Measurements from ENCODE around the gene ITPKB. TPM values are rescaled to one million over a fixed set of nuclear protein-coding genes. Genes with fewer than 3 reads are reported as not detected.
A peak's percentile ranks its signal among the peaks of the same experiment; 100 is the strongest.
"Not testable (repeated sequence)": the region's sequence is repeated elsewhere in the genome, so short reads cannot be mapped to it uniquely, and the experiment has no call there.

ITPKB gene
- polyA plus RNA-seq, 4 donors, result 1.8 to 9.6 (median 5.4) TPM

GRCh38 chr1:226615876-226616275 is 123.2 kb downstream of the ITPKB start:
- Histone ChIP-seq H3K4me1 (ENCODE audit: control insufficient read depth in 3 of 3, insufficient read depth in 2 of 3, low read depth in 1 of 3, low read length in 2 of 3) (no peaks in the 10 kb centered on the region), H3K27me3 (ENCODE audit: control insufficient read depth in 3 of 3, insufficient read depth in 3 of 3, low read length in 3 of 3) (peaks cover 0 to 2% (median 0%) of the 10 kb centered on the region in 3 donors), H3K9me3 (ENCODE audit: control insufficient read depth in 2 of 2, insufficient read depth in 1 of 2, low read depth in 1 of 2, low read length in 1 of 2) (no peaks in the 10 kb centered on the region), H3K36me3 (ENCODE audit: control insufficient read depth in 3 of 3, insufficient read depth in 2 of 3, low read depth in 1 of 3, low read length in 3 of 3) (no peaks in the 10 kb centered on the region), H3K4me3 (ENCODE audit: low read depth in 1 of 3, low read length in 3 of 3) (no peak overlapping the region), H3K27ac (ENCODE audit: low read depth in 1 of 3, low read length in 2 of 3) (no peak overlapping the region)
- WGBS, 3 donors, result 84 to 93% (median 85%) methylated on average over 9 of the region's 9 CpGs
- DNase-seq (no peak), FAIRE-seq (no peak)

- H3K4me3 ChIP-seq (ENCODE audit: low read depth in 1 of 3, low read length in 3 of 3); DNase-seq; H3K27me3 ChIP-seq (ENCODE audit: control insufficient read depth in 3 of 3, insufficient read depth in 3 of 3, low read length in 3 of 3); H3K9me3 ChIP-seq (ENCODE audit: control insufficient read depth in 2 of 2, insufficient read depth in 1 of 2, low read depth in 1 of 2, low read length in 1 of 2); H3K27ac ChIP-seq (ENCODE audit: low read depth in 1 of 3, low read length in 2 of 3); FAIRE-seq; H3K36me3 ChIP-seq (ENCODE audit: control insufficient read depth in 3 of 3, insufficient read depth in 2 of 3, low read depth in 1 of 3, low read length in 3 of 3); H3K4me1 ChIP-seq (ENCODE audit: control insufficient read depth in 3 of 3, insufficient read depth in 2 of 3, low read depth in 1 of 3, low read length in 2 of 3): not testable (repeated sequence)
- 76 to 80% (median 78%) methylated on average over 6 of the region's 6 CpGs for WGBS, 3 donors
Measured at GRCh38 chr1:226611980-226612379, 127.1 kb downstream of the ITPKB start.

DNA sequence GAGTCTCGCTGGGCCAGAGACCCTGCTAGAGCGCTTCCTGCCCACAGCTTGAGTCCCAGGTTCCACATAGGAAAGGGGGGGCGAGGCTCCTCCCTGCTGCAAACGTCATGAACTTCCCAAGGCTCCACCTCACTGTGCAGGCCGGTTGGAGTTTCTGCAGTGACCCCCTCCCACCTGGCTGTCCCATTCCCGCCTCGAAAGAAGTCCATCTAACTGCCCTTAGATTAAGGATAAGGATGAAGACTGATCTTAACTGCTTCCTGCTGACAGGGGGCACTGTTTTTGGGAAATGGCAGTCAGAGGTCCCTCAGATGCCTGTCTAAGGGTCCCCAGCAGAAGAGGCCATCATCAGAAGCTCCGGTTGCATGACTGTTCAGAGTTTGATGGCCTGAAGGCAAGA is 127.8 kb downstream of the ITPKB start:
- Histone ChIP-seq H3K36me3 (ENCODE audit: control insufficient read depth in 3 of 3, insufficient read depth in 2 of 3, low read depth in 1 of 3, low read length in 3 of 3) (no peaks in the 10 kb centered on the region), H3K27ac (ENCODE audit: low read depth in 1 of 3, low read length in 2 of 3) (no peak overlapping the region), H3K9me3 (ENCODE audit: control insufficient read depth in 2 of 2, insufficient read depth in 1 of 2, low read depth in 1 of 2, low read length in 1 of 2) (no peaks in the 10 kb centered on the region), H3K4me1 (ENCODE audit: control insufficient read depth in 3 of 3, insufficient read depth in 2 of 3, low read depth in 1 of 3, low read length in 2 of 3) (no peaks in the 10 kb centered on the region), H3K27me3 (ENCODE audit: control insufficient read depth in 3 of 3, insufficient read depth in 3 of 3, low read length in 3 of 3) (peaks cover 0 to 6% (median 0%) of the 10 kb centered on the region in 3 donors), H3K4me3 (ENCODE audit: low read depth in 1 of 3, low read length in 3 of 3) (no peak overlapping the region)
- DNase-seq, result no peak
- 44 to 56% (median 48%) methylated on average over 7 to 8 of the region's 8 CpGs for WGBS, 3 donors
- FAIRE-seq, result no peak

GRCh38 chr1:226610671-226611070 is 128.4 kb downstream of the ITPKB start:
- DNase-seq, result no peak
- no peak for FAIRE-seq
- 71 to 86% (median 75%) methylated on average over 7 of the region's 7 CpGs for WGBS, 3 donors
- Histone ChIP-seq H3K27me3 (ENCODE audit: control insufficient read depth in 3 of 3, insufficient read depth in 3 of 3, low read length in 3 of 3) (peaks cover 0 to 6% (median 0%) of the 10 kb centered on the region in 3 donors), H3K9me3 (ENCODE audit: control insufficient read depth in 2 of 2, insufficient read depth in 1 of 2, low read depth in 1 of 2, low read length in 1 of 2) (no peaks in the 10 kb centered on the region), H3K27ac (ENCODE audit: low read depth in 1 of 3, low read length in 2 of 3) (no peak overlapping the region), H3K4me3 (ENCODE audit: low read depth in 1 of 3, low read length in 3 of 3) (no peak overlapping the region), H3K4me1 (ENCODE audit: control insufficient read depth in 3 of 3, insufficient read depth in 2 of 3, low read depth in 1 of 3, low read length in 2 of 3) (no peaks in the 10 kb centered on the region), H3K36me3 (ENCODE audit: control insufficient read depth in 3 of 3, insufficient read depth in 2 of 3, low read depth in 1 of 3, low read length in 3 of 3) (no peaks in the 10 kb centered on the region)

DNA sequence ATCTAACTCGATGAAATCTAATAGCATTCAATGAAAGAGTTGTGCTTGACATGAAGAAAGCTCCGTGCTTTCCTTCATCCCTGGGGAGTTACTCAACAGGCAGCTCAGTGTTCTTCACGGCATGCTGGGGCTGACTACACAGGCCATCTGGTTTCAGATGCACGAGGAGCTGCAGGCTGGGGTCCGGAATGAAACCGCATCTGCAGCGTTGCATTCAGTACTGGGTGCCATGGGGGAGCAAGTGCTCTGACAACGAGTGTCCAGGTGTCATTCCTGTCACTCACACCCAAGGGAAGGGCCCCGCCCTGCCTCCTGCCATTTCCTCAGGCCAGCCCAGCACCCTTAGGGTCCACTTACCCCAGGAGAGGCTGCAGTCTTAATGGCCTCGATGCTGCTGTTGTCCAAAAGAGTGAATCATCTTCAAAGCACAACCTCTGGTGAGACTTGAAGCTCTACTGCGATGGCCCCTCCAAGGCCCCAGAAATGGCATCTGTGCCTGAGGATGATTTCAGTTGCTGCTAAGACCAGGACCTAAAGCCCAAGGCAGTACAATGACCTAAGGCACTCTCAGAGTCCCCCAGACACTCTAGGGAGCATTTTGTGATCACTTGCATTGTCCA is 129.1 kb downstream of the ITPKB start:
- DNase-seq, result no peak
- 63 to 75% (median 72%) methylated on average over 11 of the region's 11 CpGs for whole genome bisulfite sequencing, 3 donors
- Histone ChIP-seq H3K27ac (ENCODE audit: low read depth in 1 of 3, low read length in 2 of 3) (no peak overlapping the region), H3K27me3 (ENCODE audit: control insufficient read depth in 3 of 3, insufficient read depth in 3 of 3, low read length in 3 of 3) (peaks cover 0 to 6% (median 0%) of the 10 kb centered on the region in 3 donors), H3K4me1 (ENCODE audit: control insufficient read depth in 3 of 3, insufficient read depth in 2 of 3, low read depth in 1 of 3, low read length in 2 of 3) (no peaks in the 10 kb centered on the region), H3K36me3 (ENCODE audit: control insufficient read depth in 3 of 3, insufficient read depth in 2 of 3, low read depth in 1 of 3, low read length in 3 of 3) (no peaks in the 10 kb centered on the region), H3K4me3 (ENCODE audit: low read depth in 1 of 3, low read length in 3 of 3) (no peak overlapping the region), H3K9me3 (ENCODE audit: control insufficient read depth in 2 of 2, insufficient read depth in 1 of 2, low read depth in 1 of 2, low read length in 1 of 2) (no peaks in the 10 kb centered on the region)
- FAIRE-seq, result no peak

DNA sequence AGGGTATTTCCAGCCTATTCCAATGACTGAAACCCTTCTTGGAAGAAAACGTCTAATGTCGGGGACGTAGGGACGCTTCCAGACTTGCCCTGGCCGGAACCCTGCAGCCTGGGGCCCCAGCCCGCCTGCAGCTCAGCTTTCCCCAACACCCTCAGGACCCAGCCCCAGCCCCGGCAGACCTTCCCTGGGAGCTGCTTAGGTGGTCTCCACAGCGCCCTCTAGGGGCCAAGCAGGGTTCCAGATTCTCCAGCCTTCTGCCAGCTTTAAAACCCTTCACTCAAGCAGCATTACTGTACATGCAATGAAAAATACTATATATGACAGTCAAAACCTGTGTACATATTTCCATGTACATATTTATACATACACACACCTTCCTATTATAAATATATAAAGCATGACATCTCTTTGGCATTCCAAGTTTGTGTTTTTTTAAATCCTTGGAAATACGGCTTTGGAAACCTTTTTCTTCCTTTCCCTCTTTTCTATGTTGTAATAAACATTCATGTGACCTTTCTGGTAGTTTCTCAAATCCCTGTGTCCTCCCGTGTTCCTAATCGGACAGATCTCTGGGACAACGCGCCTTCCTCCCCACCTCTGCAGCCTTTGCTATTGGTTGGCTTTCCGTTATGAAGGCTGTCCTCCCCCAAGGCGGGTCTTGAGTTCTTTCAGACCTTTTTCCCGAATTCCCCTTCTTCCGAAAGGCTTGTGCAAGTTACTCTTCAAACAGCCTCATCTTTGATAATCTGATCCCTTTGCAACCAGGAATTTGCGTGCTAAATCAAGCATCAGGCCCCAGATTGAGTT is 130.2 kb downstream of the ITPKB start:
- no peaks in the 10 kb centered on the region for H3K36me3 ChIP-seq (ENCODE audit: control insufficient read depth in 3 of 3, insufficient read depth in 2 of 3, low read depth in 1 of 3, low read length in 3 of 3)
- H3K27ac ChIP-seq (ENCODE audit: low read depth in 1 of 3, low read length in 2 of 3), result no peak overlapping the region
- peak; percentile 66 to 78 for DNase-seq
- peaks cover 0 to 3% (median 0%) of the 10 kb centered on the region in 3 donors for H3K4me1 ChIP-seq (ENCODE audit: control insufficient read depth in 3 of 3, insufficient read depth in 2 of 3, low read depth in 1 of 3, low read length in 2 of 3)
- no peak overlapping the region for H3K4me3 ChIP-seq (ENCODE audit: low read depth in 1 of 3, low read length in 3 of 3)
- H3K27me3 ChIP-seq (ENCODE audit: control insufficient read depth in 3 of 3, insufficient read depth in 3 of 3, low read length in 3 of 3), result peaks cover 0 to 6% (median 0%) of the 10 kb centered on the region in 3 donors
- no peak for FAIRE-seq
- no peaks in the 10 kb centered on the region for H3K9me3 ChIP-seq (ENCODE audit: control insufficient read depth in 2 of 2, insufficient read depth in 1 of 2, low read depth in 1 of 2, low read length in 1 of 2)
- 57 to 60% (median 58%) methylated on average over 18 of the region's 18 CpGs for WGBS, 3 donors

DNA sequence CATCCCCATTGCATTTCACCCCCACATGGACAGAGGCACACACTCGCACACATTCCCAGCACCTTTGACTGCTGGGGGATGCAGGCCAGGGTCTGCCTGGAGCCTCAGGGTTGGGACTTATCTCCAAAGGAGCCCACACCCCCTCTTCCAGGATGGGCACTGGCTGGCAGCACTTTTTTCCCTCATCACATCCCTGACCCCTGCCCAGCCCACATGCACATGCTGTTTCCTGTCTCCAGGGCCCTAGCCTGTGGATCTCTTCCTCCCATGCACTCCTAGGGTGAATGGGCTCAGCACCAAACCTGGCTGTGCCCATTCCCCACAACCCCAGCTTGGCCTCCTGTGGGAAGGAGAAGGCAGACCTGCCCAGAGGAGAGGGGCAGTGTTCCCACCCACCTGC is 131.3 kb downstream of the ITPKB start:
- Histone ChIP-seq H3K27ac (ENCODE audit: low read depth in 1 of 3, low read length in 2 of 3) (no peak overlapping the region), H3K9me3 (ENCODE audit: control insufficient read depth in 2 of 2, insufficient read depth in 1 of 2, low read depth in 1 of 2, low read length in 1 of 2) (no peaks in the 10 kb centered on the region), H3K27me3 (ENCODE audit: control insufficient read depth in 3 of 3, insufficient read depth in 3 of 3, low read length in 3 of 3) (peaks cover 0 to 6% (median 0%) of the 10 kb centered on the region in 3 donors), H3K36me3 (ENCODE audit: control insufficient read depth in 3 of 3, insufficient read depth in 2 of 3, low read depth in 1 of 3, low read length in 3 of 3) (no peaks in the 10 kb centered on the region), H3K4me3 (ENCODE audit: low read depth in 1 of 3, low read length in 3 of 3) (no peak overlapping the region), H3K4me1 (ENCODE audit: control insufficient read depth in 3 of 3, insufficient read depth in 2 of 3, low read depth in 1 of 3, low read length in 2 of 3) (peaks cover 0 to 4% (median 4%) of the 10 kb centered on the region in 3 donors)
- WGBS, 3 donors, result 91 to 100% (median 92%) methylated on average over 1 of the region's 1 CpG
- no peak for DNase-seq
- no peak for FAIRE-seq

- Histone ChIP-seq H3K4me1 (ENCODE audit: control insufficient read depth in 3 of 3, insufficient read depth in 2 of 3, low read depth in 1 of 3, low read length in 2 of 3) (peaks cover 0 to 4% (median 4%) of the 10 kb centered on the region in 3 donors), H3K4me3 (ENCODE audit: low read depth in 1 of 3, low read length in 3 of 3) (no peak overlapping the region), H3K27me3 (ENCODE audit: control insufficient read depth in 3 of 3, insufficient read depth in 3 of 3, low read length in 3 of 3) (peaks cover 0 to 6% (median 0%) of the 10 kb centered on the region in 3 donors), H3K27ac (ENCODE audit: low read depth in 1 of 3, low read length in 2 of 3) (no peak overlapping the region), H3K36me3 (ENCODE audit: control insufficient read depth in 3 of 3, insufficient read depth in 2 of 3, low read depth in 1 of 3, low read length in 3 of 3) (no peaks in the 10 kb centered on the region), H3K9me3 (ENCODE audit: control insufficient read depth in 2 of 2, insufficient read depth in 1 of 2, low read depth in 1 of 2, low read length in 1 of 2) (no peaks in the 10 kb centered on the region)
- FAIRE-seq, result no peak
- WGBS, 3 donors, result 92 to 94% (median 92%) methylated on average over 12 of the region's 12 CpGs
- no peak for DNase-seq
Measured at GRCh38 chr1:226607268-226607660, 131.8 kb downstream of the ITPKB start.

Measured in small intestine (tissue), 7 donors.